SK-N-SH (cell line): ENCODE data around the gene KLRC1.

Experiments used
- EP300 ChIP-seq, 2 experiments: IDR thresholded peaks; 2 replicates each; pipeline versions ENCODE4 v1.4.0 to v1.6.1; 2012; ENCODE audit warnings: borderline replicate concordance in 1 of 2, low read depth in 1 of 2, low read length in 1 of 2
- EZH2phosphoT487 ChIP-seq: fragments of 200-600 bp; sonication (generic); IDR thresholded peaks from 2 replicates; pipeline ENCODE4 v1.6.1; 2017; ENCODE audit warnings: low read depth, mixed run types, mild to moderate bottlenecking, antibody characterized with exemption, moderate library complexity, borderline replicate concordance
- FOXM1 ChIP-seq: IDR thresholded peaks from 2 replicates; pipeline ENCODE4 v1.4.0; 2012; ENCODE audit warnings: low read depth, mild to moderate bottlenecking
- JUND ChIP-seq: IDR thresholded peaks from 2 replicates; pipeline ENCODE4 v1.4.0; 2012
- MXI1 ChIP-seq: IDR thresholded peaks from 2 replicates; pipeline ENCODE4 v1.6.1; 2012; ENCODE audit warnings: mild to moderate bottlenecking, low read depth, low read length, improper control_type of control experiment
- TAF1 ChIP-seq: IDR thresholded peaks from 2 replicates; pipeline ENCODE4 v1.6.1; 2012; ENCODE audit warnings: low read depth, mild to moderate bottlenecking, low read length, moderate library complexity, borderline replicate concordance
- YY1 ChIP-seq: IDR thresholded peaks from 2 replicates; pipeline ENCODE4 v1.4.0; 2012; ENCODE audit warnings: low read depth, mild to moderate bottlenecking
- TF ChIP-seq, protein P1 (sequence below): fragments of 150-350 bp; IDR thresholded peaks from 2 replicates; pipeline ENCODE4 v1.6.1; 2016; ENCODE audit warnings: mild to moderate bottlenecking, low read depth, low read length
- TF ChIP-seq, protein P2 (sequence below): IDR thresholded peaks from 2 replicates; pipeline ENCODE4 v1.4.0; 2012; ENCODE audit warnings: low read depth
- TF ChIP-seq, protein P3 (sequence below): fragments of 200-600 bp; sonication (generic); IDR thresholded peaks from 2 replicates; pipeline ENCODE4 v1.6.1; 2017; ENCODE audit warnings: antibody characterized with exemption, mild to moderate bottlenecking, moderate library complexity
- TF ChIP-seq, protein P4 (sequence below): fragments of 150-350 bp; IDR thresholded peaks from 2 replicates; pipeline ENCODE4 v1.6.1; 2017; ENCODE audit warnings: antibody characterized with exemption, low read length, low read depth, borderline replicate concordance
- TF ChIP-seq, protein P5 (sequence below): IDR thresholded peaks from 2 replicates; pipeline ENCODE4 v1.6.1; 2012; ENCODE audit warnings: mild to moderate bottlenecking, low read depth, low read length, moderate library complexity

DNA sequence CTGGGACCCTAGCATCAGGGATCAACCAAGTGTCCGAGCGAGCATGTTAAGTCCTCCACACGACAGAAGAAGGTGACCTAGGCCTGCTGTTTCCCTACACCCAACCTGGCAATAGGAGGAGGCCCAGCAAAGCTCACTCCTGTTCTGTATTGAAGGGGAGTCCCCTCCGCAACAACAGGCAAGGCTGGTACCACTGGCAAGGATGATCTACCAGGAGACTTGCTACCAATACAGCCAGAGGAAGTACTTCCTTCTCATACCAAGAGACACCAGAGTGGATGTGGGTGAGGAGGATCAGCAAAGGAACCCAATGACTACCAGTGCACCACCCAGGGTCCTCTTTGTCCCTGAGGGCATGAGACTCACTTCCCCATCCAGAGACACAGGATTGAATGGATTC lies 4.9 kb downstream of the KLRC1 start:
- TF ChIP-seq JUND = no peak
- TF ChIP-seq, protein P1, sequence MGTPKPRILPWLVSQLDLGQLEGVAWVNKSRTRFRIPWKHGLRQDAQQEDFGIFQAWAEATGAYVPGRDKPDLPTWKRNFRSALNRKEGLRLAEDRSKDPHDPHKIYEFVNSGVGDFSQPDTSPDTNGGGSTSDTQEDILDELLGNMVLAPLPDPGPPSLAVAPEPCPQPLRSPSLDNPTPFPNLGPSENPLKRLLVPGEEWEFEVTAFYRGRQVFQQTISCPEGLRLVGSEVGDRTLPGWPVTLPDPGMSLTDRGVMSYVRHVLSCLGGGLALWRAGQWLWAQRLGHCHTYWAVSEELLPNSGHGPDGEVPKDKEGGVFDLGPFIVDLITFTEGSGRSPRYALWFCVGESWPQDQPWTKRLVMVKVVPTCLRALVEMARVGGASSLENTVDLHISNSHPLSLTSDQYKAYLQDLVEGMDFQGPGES = no peak
- TF ChIP-seq, protein P2, sequence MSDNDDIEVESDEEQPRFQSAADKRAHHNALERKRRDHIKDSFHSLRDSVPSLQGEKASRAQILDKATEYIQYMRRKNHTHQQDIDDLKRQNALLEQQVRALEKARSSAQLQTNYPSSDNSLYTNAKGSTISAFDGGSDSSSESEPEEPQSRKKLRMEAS = no peak
- TF ChIP-seq, protein P3, sequence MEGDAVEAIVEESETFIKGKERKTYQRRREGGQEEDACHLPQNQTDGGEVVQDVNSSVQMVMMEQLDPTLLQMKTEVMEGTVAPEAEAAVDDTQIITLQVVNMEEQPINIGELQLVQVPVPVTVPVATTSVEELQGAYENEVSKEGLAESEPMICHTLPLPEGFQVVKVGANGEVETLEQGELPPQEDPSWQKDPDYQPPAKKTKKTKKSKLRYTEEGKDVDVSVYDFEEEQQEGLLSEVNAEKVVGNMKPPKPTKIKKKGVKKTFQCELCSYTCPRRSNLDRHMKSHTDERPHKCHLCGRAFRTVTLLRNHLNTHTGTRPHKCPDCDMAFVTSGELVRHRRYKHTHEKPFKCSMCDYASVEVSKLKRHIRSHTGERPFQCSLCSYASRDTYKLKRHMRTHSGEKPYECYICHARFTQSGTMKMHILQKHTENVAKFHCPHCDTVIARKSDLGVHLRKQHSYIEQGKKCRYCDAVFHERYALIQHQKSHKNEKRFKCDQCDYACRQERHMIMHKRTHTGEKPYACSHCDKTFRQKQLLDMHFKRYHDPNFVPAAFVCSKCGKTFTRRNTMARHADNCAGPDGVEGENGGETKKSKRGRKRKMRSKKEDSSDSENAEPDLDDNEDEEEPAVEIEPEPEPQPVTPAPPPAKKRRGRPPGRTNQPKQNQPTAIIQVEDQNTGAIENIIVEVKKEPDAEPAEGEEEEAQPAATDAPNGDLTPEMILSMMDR = no peak
- no peak for TF ChIP-seq EZH2phosphoT487
- TF ChIP-seq TAF1 = no peak
- TF ChIP-seq, protein P4, sequence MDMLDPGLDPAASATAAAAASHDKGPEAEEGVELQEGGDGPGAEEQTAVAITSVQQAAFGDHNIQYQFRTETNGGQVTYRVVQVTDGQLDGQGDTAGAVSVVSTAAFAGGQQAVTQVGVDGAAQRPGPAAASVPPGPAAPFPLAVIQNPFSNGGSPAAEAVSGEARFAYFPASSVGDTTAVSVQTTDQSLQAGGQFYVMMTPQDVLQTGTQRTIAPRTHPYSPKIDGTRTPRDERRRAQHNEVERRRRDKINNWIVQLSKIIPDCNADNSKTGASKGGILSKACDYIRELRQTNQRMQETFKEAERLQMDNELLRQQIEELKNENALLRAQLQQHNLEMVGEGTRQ = no peak
- TF ChIP-seq FOXM1 = no peak
- no peak for TF ChIP-seq MXI1
- no peak for TF ChIP-seq YY1
- TF ChIP-seq EP300 (IDR thresholded peaks at IDR 0.05; ENCODE audit: borderline replicate concordance in 1 of 2, low read depth in 1 of 2, low read length in 1 of 2) = no peak
- TF ChIP-seq, protein P5, sequence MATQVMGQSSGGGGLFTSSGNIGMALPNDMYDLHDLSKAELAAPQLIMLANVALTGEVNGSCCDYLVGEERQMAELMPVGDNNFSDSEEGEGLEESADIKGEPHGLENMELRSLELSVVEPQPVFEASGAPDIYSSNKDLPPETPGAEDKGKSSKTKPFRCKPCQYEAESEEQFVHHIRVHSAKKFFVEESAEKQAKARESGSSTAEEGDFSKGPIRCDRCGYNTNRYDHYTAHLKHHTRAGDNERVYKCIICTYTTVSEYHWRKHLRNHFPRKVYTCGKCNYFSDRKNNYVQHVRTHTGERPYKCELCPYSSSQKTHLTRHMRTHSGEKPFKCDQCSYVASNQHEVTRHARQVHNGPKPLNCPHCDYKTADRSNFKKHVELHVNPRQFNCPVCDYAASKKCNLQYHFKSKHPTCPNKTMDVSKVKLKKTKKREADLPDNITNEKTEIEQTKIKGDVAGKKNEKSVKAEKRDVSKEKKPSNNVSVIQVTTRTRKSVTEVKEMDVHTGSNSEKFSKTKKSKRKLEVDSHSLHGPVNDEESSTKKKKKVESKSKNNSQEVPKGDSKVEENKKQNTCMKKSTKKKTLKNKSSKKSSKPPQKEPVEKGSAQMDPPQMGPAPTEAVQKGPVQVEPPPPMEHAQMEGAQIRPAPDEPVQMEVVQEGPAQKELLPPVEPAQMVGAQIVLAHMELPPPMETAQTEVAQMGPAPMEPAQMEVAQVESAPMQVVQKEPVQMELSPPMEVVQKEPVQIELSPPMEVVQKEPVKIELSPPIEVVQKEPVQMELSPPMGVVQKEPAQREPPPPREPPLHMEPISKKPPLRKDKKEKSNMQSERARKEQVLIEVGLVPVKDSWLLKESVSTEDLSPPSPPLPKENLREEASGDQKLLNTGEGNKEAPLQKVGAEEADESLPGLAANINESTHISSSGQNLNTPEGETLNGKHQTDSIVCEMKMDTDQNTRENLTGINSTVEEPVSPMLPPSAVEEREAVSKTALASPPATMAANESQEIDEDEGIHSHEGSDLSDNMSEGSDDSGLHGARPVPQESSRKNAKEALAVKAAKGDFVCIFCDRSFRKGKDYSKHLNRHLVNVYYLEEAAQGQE = no peak
